ENCODE data around the gene KRT84.

KRT84 gene

GRCh38 chr12:52417740-52418139, 32.3 kb upstream of the KRT84 start:
- TF ChIP-seq CTCF (conservative IDR thresholded peaks at IDR 0.05; ENCODE audit: low read depth, low read length): no peak
- no peak for DNase-seq (ENCODE audit: low read depth)
- H3K4me3 ChIP-seq (ENCODE audit: low read depth, low read length): no peak overlapping the region

GRCh38 chr12:52416795-52417194, 31.3 kb upstream of the KRT84 start:
- H3K4me3 ChIP-seq (ENCODE audit: low read depth, low read length): no peak overlapping the region
- no peak for TF ChIP-seq CTCF (conservative IDR thresholded peaks at IDR 0.05; ENCODE audit: low read depth, low read length)
- DNase-seq (ENCODE audit: low read depth): no peak

- peak; percentile 91 for DNase-seq (ENCODE audit: low read depth)
- no peak overlapping the region for H3K4me3 ChIP-seq (ENCODE audit: low read depth, low read length)
- TF ChIP-seq CTCF (conservative IDR thresholded peaks at IDR 0.05; ENCODE audit: low read depth, low read length): no peak
These were observed 30.7 kb upstream of the KRT84 start for GRCh38 chr12:52415870-52416750.

- DNase-seq (ENCODE audit: low read depth): no peak
These were observed 29.5 kb upstream of the KRT84 start for GRCh38 chr12:52414936-52415335.

GRCh38 chr12:52413782-52414345, 28.4 kb upstream of the KRT84 start:
- DNase-seq (ENCODE audit: low read depth): no peak
- peak; percentile 12 for TF ChIP-seq CTCF (conservative IDR thresholded peaks at IDR 0.05; ENCODE audit: low read depth, low read length)
- H3K4me3 ChIP-seq (ENCODE audit: low read depth, low read length): no peak overlapping the region

More at GRCh38 chr12:52414936-52415335, 29.5 kb upstream of the KRT84 start:
- no peak for TF ChIP-seq CTCF (conservative IDR thresholded peaks at IDR 0.05; ENCODE audit: low read depth, low read length)
- no peak overlapping the region for H3K4me3 ChIP-seq (ENCODE audit: low read depth, low read length)

- TF ChIP-seq CTCF (conservative IDR thresholded peaks at IDR 0.05; ENCODE audit: low read depth, low read length): no peak
- DNase-seq (ENCODE audit: low read depth): no peak
- no peak overlapping the region for H3K4me3 ChIP-seq (ENCODE audit: low read depth, low read length)
These were observed 27.8 kb upstream of the KRT84 start for GRCh38 chr12:52413202-52413601.
